Loucy (cell line): ENCODE measurements around the gene CDC42BPA.

Experiments used
- H2AFZ ChIP-seq: fragments of 200-600 bp; sonication (generic); 2 replicates; pipeline ENCODE4 v1.6.0; 2016; ENCODE audit warnings: antibody characterized with exemption, mild to moderate bottlenecking, low read length, moderate library complexity
- H3F3A ChIP-seq: fragments of 200-600 bp; 2 replicates; pipeline ENCODE4 v1.6.0; 2016; ENCODE audit warnings: antibody characterized with exemption, low read depth, mild to moderate bottlenecking
- H3K27me3 ChIP-seq: fragments of 200-600 bp; sonication (generic); 2 replicates; pipeline ENCODE4 v1.6.1; 2014; ENCODE audit warnings: low read length, mild to moderate bottlenecking; ENCODE audit not compliant: insufficient read depth, poor library complexity, severe bottlenecking
- H3K36me3 ChIP-seq: fragments of 200-600 bp; sonication (generic); 2 replicates; pipeline ENCODE4 v1.6.1; 2016; ENCODE audit warnings: low read length; ENCODE audit not compliant: insufficient read depth
- H3K4me1 ChIP-seq: fragments of 200-600 bp; sonication (generic); 2 replicates; pipeline ENCODE4 v1.5.1; 2014; ENCODE audit warnings: low read length, mild to moderate bottlenecking; ENCODE audit not compliant: insufficient read depth, poor library complexity, severe bottlenecking
- H3K4me2 ChIP-seq: fragments of 200-600 bp; sonication (generic); 2 replicates; pipeline ENCODE4 v1.6.0; 2014; ENCODE audit warnings: antibody characterized with exemption, low read length, low read depth, mild to moderate bottlenecking; ENCODE audit not compliant: poor library complexity, severe bottlenecking
- H3K4me3 ChIP-seq: fragments of 200-600 bp; sonication (generic); 2 replicates; pipeline ENCODE4 v1.5.1; 2014; ENCODE audit warnings: low read length, mild to moderate bottlenecking, mixed read lengths; ENCODE audit not compliant: poor library complexity, severe bottlenecking
- H3K79me2 ChIP-seq: fragments of 200-600 bp; sonication (generic); 2 replicates; pipeline ENCODE4 v1.6.1; 2014; ENCODE audit warnings: low read length; ENCODE audit not compliant: insufficient read depth
- H3K9ac ChIP-seq: fragments of 200-600 bp; sonication (generic); 2 replicates; pipeline ENCODE4 v1.6.0; 2014; ENCODE audit warnings: mild to moderate bottlenecking, low read depth, low read length, moderate library complexity; ENCODE audit not compliant: poor library complexity, severe bottlenecking
- H3K9me2 ChIP-seq: fragments of 200-600 bp; sonication (generic); replicated peaks from 2 replicates; pipeline ENCODE4 v1.6.1; 2016; ENCODE audit warnings: low read depth, low read length, mixed read lengths
- H3K9me3 ChIP-seq: fragments of 200-600 bp; sonication (generic); 2 replicates; pipeline ENCODE4 v1.6.1; 2014; ENCODE audit warnings: mild to moderate bottlenecking, antibody characterized with exemption, low read length, low read depth; ENCODE audit not compliant: insufficient read depth
- H4K20me1 ChIP-seq: fragments of 200-600 bp; sonication (generic); 2 replicates; pipeline ENCODE4 v1.6.0; 2014; ENCODE audit warnings: antibody characterized with exemption, low read length, mild to moderate bottlenecking; ENCODE audit not compliant: insufficient read depth, poor library complexity, severe bottlenecking
- EZH2phosphoT487 ChIP-seq: fragments of 200-600 bp; IDR thresholded peaks from 2 replicates; pipeline ENCODE4 v1.6.1; 2018; ENCODE audit warnings: antibody characterized with exemption, mild to moderate bottlenecking, moderate library complexity, borderline replicate concordance
- TF ChIP-seq, protein P1 (sequence below): fragments of 200-600 bp; sonication (generic); conservative IDR thresholded peaks from 2 replicates; pipeline ENCODE4 v1.5.1; 2014; ENCODE audit warnings: mild to moderate bottlenecking, antibody characterized with exemption, low read length

CDC42BPA gene

DNA sequence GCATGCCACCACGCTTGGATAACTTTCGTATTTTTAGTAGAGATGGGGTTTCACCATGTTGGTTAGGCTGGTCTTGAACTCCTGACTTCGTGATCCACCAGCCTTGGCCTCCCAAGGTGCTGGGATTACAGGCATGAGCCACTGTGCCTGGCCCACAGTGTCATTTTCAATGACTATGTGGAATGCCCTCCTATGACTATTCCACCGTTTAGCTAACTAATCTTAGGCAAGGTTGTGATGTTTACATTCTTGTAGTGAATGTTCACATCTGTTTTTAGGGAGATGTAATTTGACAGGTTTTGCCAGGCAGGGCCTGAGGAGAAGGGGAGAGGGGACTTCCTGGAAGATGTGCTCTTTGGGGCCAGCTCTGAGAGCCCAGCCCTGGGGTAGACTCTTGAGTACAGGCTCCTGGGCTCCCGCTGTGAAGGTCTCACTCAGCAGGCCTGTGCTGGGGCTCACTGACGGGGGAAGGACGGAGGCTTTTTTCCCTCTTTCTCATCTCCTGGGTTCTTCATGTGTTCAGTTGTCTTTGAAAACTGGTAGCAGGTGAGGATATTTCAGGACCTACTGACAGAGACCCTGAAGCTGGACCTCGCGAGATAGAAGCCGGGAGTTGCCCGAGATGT lies 365.0 kb downstream of the CDC42BPA start:
- Histone ChIP-seq H4K20me1 (no peaks in the 10 kb centered on the region), H3K9me3 (no peaks in the 10 kb centered on the region), H3K9me2 (no peaks in the 10 kb centered on the region), H3K36me3 (no peaks in the 10 kb centered on the region), H3K9ac (no peak overlapping the region), H3K79me2 (peaks cover 43% of the 10 kb centered on the region; the same call in 1 of the 2 replicates), H3K4me3 (no peak overlapping the region), H3F3A (no peaks in the 10 kb centered on the region), H2AFZ (no peak overlapping the region), H3K27me3 (no peaks in the 10 kb centered on the region), H3K4me1 (no peaks in the 10 kb centered on the region), H3K4me2 (no peak overlapping the region)
- TF ChIP-seq EZH2phosphoT487 = no peak
- TF ChIP-seq, protein P1, sequence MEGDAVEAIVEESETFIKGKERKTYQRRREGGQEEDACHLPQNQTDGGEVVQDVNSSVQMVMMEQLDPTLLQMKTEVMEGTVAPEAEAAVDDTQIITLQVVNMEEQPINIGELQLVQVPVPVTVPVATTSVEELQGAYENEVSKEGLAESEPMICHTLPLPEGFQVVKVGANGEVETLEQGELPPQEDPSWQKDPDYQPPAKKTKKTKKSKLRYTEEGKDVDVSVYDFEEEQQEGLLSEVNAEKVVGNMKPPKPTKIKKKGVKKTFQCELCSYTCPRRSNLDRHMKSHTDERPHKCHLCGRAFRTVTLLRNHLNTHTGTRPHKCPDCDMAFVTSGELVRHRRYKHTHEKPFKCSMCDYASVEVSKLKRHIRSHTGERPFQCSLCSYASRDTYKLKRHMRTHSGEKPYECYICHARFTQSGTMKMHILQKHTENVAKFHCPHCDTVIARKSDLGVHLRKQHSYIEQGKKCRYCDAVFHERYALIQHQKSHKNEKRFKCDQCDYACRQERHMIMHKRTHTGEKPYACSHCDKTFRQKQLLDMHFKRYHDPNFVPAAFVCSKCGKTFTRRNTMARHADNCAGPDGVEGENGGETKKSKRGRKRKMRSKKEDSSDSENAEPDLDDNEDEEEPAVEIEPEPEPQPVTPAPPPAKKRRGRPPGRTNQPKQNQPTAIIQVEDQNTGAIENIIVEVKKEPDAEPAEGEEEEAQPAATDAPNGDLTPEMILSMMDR = no peak

DNA sequence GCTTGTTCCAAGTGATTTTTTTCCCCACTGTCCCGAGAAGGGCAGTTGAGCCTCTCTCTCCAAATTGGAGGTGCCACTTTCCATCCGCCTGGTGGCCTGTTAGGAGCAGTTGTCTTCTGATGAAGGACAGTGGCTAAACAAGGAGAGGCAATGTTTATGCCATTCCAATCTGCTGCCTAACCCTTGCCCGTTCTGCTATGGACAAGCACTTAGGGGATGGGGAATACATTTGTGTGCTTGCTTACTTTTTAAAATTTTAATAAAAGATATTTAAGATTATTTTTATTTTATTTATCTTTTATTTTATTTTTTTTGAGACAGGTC lies 366.2 kb downstream of the CDC42BPA start:
- Histone ChIP-seq H3K27me3 (no peaks in the 10 kb centered on the region), H3K79me2 (peaks cover 53% of the 10 kb centered on the region; the same call in 1 of the 2 replicates), H3K9me2 (no peaks in the 10 kb centered on the region), H3K4me3 (no peak overlapping the region), H3K36me3 (no peaks in the 10 kb centered on the region), H3F3A (no peaks in the 10 kb centered on the region), H3K4me2 (no peak overlapping the region), H3K9ac (no peak overlapping the region), H2AFZ (no peak overlapping the region), H4K20me1 (no peaks in the 10 kb centered on the region), H3K4me1 (no peaks in the 10 kb centered on the region), H3K9me3 (no peaks in the 10 kb centered on the region)
- TF ChIP-seq, protein P1 = no peak
- TF ChIP-seq EZH2phosphoT487 = no peak

DNA sequence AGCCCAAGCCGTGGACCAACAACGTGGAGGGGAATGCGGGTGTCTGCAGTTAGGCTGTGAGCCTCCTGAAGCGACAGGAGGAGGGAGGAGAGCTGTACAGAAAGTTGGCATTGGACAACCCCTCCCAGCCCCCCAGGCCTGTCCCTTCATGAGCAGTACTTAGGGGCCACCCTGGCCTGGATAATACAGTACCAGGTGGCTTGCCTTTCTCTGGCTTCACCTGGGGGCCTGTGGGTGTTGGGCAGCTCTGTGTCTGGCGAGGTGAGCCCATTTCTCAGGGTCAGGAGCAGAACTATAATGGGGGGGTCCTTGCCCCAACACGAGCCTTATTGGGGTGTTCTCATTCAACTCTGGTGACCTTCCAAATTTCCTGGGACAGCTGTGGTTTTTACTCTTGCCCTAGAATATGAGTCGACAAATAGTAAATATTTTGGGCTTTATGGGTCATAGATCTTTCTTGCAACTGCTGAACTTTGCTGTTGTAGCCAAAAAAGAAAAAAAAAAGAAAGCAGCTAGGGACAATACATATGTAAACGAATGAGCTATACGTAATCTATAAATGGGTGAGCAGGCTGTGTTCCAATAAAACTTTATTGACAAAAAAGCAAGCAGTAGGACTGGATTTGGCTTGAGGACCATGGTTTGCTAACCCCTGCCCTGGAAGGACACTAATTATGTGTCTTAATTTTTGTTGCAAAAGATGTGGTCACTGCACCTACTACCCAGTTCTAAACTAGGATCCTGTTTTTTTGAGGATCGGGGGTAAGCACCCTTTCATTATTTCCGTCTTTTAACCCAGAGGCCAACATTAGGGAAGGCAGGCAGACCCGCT lies 366.8 kb downstream of the CDC42BPA start:
- H4K20me1 ChIP-seq = no peaks in the 10 kb centered on the region

More for the DNA sequence above, 366.8 kb downstream of the CDC42BPA start:
- Histone ChIP-seq H3K4me2 (no peak overlapping the region), H3K9me2 (no peaks in the 10 kb centered on the region), H3K4me3 (no peak overlapping the region), H2AFZ (no peak overlapping the region), H3K79me2 (peaks cover 59% of the 10 kb centered on the region; the same call in 1 of the 2 replicates), H3K9me3 (no peaks in the 10 kb centered on the region), H3K9ac (no peak overlapping the region), H3K36me3 (no peaks in the 10 kb centered on the region), H3K4me1 (peaks cover 3% of the 10 kb centered on the region), H3F3A (no peaks in the 10 kb centered on the region), H3K27me3 (no peaks in the 10 kb centered on the region)
- TF ChIP-seq, protein P1 = no peak
- TF ChIP-seq EZH2phosphoT487 = no peak
